Fibroblast of skin of left quadriceps (primary cell): ENCODE measurements around the gene RPS21.

Source experiments
- DNase-seq, 2 experiments: peaks; one replicate each; pipeline ENCODE4 v3.0.0-alpha.2; 2013; ENCODE audit warnings: low read depth in 2 of 2

Gene RPS21

GRCh38 chr20:62410746-62411478, 24.0 kb downstream of the RPS21 start:
- DNase-seq: no peak

- DNase-seq: no peak
Measured at GRCh38 chr20:62411479-62412193, 24.7 kb downstream of the RPS21 start.

- DNase-seq: no peak
Measured at GRCh38 chr20:62412194-62413024, 25.5 kb downstream of the RPS21 start.

- DNase-seq: no peak
Measured at GRCh38 chr20:62413025-62413570, 26.2 kb downstream of the RPS21 start.

- DNase-seq: no peak
Measured at GRCh38 chr20:62413896-62414481, 27.1 kb downstream of the RPS21 start.

- DNase-seq: no peak
Measured at GRCh38 chr20:62415354-62416111, 28.6 kb downstream of the RPS21 start.

DNA sequence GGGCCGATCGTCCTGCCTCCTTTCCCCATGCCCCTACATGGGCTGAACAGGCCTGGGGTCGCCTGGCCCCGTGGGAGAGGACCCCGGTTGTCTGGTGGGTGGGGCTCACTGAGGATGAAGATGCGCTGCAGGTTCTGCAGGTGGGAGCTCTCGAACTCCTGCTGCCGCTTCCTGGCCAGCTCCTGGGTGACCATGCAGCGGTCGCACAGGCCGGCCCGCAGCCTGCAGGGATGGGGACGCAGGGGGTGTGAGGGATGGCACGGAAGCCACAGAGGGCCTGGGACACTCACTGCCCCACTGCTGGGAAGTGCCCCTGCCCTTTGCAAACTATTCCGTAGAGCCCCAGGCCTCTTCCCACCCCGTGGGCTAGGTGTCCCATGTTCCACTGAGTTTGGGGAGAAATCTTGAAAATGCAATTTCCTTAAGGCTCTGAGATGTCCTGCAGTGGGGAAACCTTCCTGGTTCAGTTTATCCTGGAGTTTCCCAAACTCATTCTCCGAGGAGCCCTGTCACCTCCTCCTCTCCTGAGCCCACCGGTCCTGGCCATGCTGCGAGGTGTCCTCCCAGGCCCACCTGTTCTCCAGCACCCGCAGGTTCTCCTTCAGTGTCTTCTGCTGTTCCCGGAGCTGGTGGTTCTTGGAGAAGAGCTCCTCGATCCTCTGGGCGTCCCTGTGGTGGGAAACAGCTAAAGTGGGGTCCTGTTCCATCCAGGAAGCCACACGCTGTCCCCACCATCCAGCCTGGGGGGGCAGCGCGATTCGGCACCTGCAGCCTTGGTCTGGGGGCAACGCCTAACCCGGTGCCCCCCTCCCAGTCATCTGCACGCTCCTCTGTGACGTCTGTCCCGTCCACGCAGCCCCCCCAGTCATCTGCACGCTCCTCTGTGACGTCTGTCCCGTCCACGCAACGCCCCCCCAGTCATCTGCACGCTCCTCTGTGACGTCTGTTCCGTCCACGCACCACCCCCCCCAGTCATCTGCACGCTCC, 30.0 kb downstream of the RPS21 start:
- DNase-seq: no peak

- no peak for DNase-seq
Measured at GRCh38 chr20:62417981-62418708, 31.2 kb downstream of the RPS21 start.

DNA sequence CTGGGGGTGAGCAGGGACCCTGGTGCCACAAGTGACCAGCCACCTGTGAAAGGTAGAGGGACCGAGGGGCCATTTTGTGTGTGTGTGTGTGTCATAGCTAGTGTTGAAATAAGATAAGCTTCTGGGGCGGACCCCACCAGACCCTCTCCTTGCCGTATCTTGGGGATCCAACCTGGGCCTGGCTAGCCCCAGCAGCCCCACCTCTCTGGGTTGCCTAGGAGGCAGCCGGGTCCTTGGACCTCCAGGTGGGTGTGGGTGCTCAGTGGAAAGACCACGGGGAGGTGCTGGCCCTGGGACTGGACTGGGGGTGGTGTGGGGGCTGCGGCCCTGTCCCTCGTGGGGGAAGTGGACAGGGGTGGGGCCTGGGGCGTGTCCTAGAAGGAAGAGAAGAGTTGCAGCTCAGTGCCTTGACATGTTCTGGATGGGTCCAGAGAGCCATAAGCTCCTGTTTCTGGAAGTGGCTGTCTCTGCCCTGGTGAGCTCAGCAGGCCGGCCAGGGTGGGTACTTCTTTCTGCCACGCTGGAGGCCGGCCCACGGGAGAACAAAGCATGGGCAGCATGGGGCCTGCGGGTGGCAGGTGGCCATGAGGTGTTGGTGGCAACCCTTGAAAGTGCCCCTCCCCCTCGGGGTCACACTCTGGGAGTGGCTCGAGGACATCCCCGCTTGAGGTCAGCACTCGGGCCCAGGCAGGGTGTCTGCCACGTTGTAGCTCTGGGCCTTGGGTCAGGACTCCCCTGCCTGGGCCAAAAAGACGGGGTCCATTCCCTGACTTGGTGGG, 32.0 kb downstream of the RPS21 start:
- DNase-seq: no peak

DNA sequence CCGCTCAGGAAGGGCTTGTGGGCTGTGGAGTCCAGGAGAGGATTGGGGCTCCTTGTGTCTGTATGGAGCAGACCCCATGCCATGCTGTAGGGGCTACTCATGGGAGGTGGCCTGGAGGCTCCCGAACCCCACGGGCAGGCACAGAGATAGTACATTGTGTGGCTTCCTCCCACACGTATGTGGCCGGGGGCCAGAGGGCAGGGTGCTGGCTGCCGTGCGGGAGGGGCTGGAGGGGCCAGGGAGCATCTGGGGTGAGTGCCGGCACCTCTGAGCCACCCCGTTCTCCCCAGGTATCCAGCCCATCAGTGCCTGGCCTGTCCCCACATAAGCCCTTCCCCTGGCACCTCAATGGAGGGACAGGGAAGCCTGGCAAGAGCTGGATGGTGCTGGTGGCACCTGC, 32.9 kb downstream of the RPS21 start:
- DNase-seq: no peak

GRCh38 chr20:62420846-62421715, 34.2 kb downstream of the RPS21 start:
- DNase-seq: no peak

DNA sequence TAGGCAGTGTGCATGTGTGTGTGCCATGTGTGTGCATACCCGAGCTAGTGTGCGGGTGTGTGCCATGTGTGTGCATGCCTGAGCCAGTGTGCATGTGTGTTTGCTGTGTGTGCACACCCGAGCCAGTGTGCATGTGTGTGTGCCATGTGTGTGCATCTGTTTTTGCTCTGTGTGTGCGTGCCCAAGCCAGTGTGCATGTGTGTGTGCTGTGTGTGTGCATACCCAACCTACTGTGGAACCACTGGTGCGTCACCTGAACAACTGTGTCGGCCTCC, 34.8 kb downstream of the RPS21 start:
- no peak for DNase-seq

- DNase-seq: no peak
Measured at GRCh38 chr20:62422636-62423325, 35.9 kb downstream of the RPS21 start.

- no peak for DNase-seq
Measured at GRCh38 chr20:62423326-62423706, 36.4 kb downstream of the RPS21 start.

GRCh38 chr20:62424249-62425107, 37.6 kb downstream of the RPS21 start:
- DNase-seq: no peak
